K562 (cell line): ENCODE measurements around the gene GALNT9. TPM values are rescaled to one million over a fixed set of nuclear protein-coding genes. Genes with fewer than 3 reads are reported as not detected.

Source experiments
- ARHGAP35 ChIP-seq: fragments of 450-650 bp; IDR thresholded peaks from 2 replicates; pipeline ENCODE4 v1.6.1; 2018; ENCODE audit not compliant: partially characterized antibody
- EHMT2 ChIP-seq: fragments of 450-650 bp; IDR thresholded peaks from 2 replicates; pipeline ENCODE4 v1.6.1; 2018; ENCODE audit warnings: antibody characterized with exemption
- EP400 ChIP-seq: fragments of 450-650 bp; IDR thresholded peaks from 2 replicates; pipeline ENCODE4 v1.6.1; 2017; ENCODE audit warnings: antibody characterized with exemption, mild to moderate bottlenecking, moderate library complexity
- GABPB2 ChIP-seq: fragments of 250-450 bp; sonication (Bioruptor Pico); conservative IDR thresholded peaks from 2 replicates; pipeline ENCODE4 v1.5.1; 2021; ENCODE audit warnings: mild to moderate bottlenecking
- ILF3 ChIP-seq: fragments of 450-650 bp; IDR thresholded peaks from 2 replicates; pipeline ENCODE4 v1.6.1; 2018; ENCODE audit warnings: antibody characterized with exemption, mild to moderate bottlenecking, moderate library complexity, borderline replicate concordance
- KLF1 ChIP-seq: fragments of 450-650 bp; IDR thresholded peaks from 2 replicates; pipeline ENCODE4 v1.6.1; 2016; ENCODE audit warnings: missing genetic modification characterization, missing compliant biosample characterization
- MAZ ChIP-seq, 2 experiments: fragments of 450-650 bp in 1 of 2; sonication (generic) in 1 of 2; formaldehyde crosslinking; IDR thresholded peaks in 1 of 2; conservative IDR thresholded peaks in 1 of 2; 2 replicates each; pipeline versions ENCODE4 v1.4.0 to v1.5.0; 2020; ENCODE audit warnings: mild to moderate bottlenecking in 1 of 2, missing genetic modification reagents in 1 of 2
- NUFIP1 ChIP-seq: fragments of 450-650 bp; IDR thresholded peaks from 2 replicates; pipeline ENCODE4 v1.6.1; 2018; ENCODE audit not compliant: partially characterized antibody
- PHF21A ChIP-seq: fragments of 450-650 bp; IDR thresholded peaks from 2 replicates; pipeline ENCODE4 v1.6.1; 2017; ENCODE audit warnings: low read depth, borderline replicate concordance
- POLR2G ChIP-seq: fragments of 200-400 bp; formaldehyde crosslinking; IDR thresholded peaks from 2 replicates; pipeline ENCODE4 v1.6.1; 2017; ENCODE audit warnings: low read depth, mild to moderate bottlenecking, antibody characterized with exemption, low read length, moderate library complexity
- RNF2 ChIP-seq: sonication (generic); IDR thresholded peaks from 2 replicates; pipeline ENCODE4 v1.6.1; 2016
- STAT5B ChIP-seq: fragments of 250-450 bp; sonication (Bioruptor Pico); IDR thresholded peaks from 2 replicates; pipeline ENCODE4 v1.8.0; 2021; ENCODE audit warnings: mild to moderate bottlenecking, inconsistent platforms
- TFAM ChIP-seq: fragments of 250-450 bp; sonication (Bioruptor Pico); conservative IDR thresholded peaks from 2 replicates; pipeline ENCODE4 v1.5.0; 2021; ENCODE audit warnings: mild to moderate bottlenecking, moderate library complexity
- TRIM25 ChIP-seq: fragments of 450-650 bp; IDR thresholded peaks from 2 replicates; pipeline ENCODE4 v1.7.0; 2016; ENCODE audit warnings: borderline replicate concordance
- ZBTB26 ChIP-seq: fragments of 450-650 bp; formaldehyde crosslinking; IDR thresholded peaks from 2 replicates; pipeline ENCODE4 v1.4.0; 2022; ENCODE audit warnings: missing genetic modification characterization
- ZFX ChIP-seq: sonication (generic); formaldehyde crosslinking; IDR thresholded peaks from 2 replicates; pipeline ENCODE4 v1.8.0; 2022; ENCODE audit warnings: mild to moderate bottlenecking, missing genetic modification reagents, moderate library complexity
- ZNF263 ChIP-seq: sonication (generic); formaldehyde crosslinking; IDR thresholded peaks from 2 replicates; pipeline ENCODE4 v1.8.0; 2022; ENCODE audit warnings: mild to moderate bottlenecking, missing genetic modification reagents, borderline replicate concordance
- ZNF609 ChIP-seq: sonication (generic); formaldehyde crosslinking; IDR thresholded peaks from 2 replicates; pipeline ENCODE4 v1.8.1; 2023; ENCODE audit warnings: missing genetic modification reagents, mild to moderate bottlenecking, borderline replicate concordance
- ZNF699 ChIP-seq: fragments of 250-450 bp; sonication (Bioruptor Pico); IDR thresholded peaks from 2 replicates; pipeline ENCODE4 v1.8.0; 2021; ENCODE audit warnings: mild to moderate bottlenecking, moderate library complexity; ENCODE audit not compliant: insufficient replicate concordance
- polyA plus RNA-seq, 8 experiments: library from polyadenylated mRNA; depleted of rRNA in 4 of 8; stranded (reverse) in 5 of 8; unstranded in 3 of 8; fragments of >200 nt; fragmentation: Nextera tagmentation in 2 of 8; fragmentation: Illumina TruSeq in 1 of 8; extraction: Ambion mirVana in 2 of 8; extraction: Trizol in 1 of 8; gene quantifications; 2 replicates each; pipeline versions ENCODE4 v1.2.1 to v1.2.3, GENCODE V29; 2011 to 2014; ENCODE audit warnings: inconsistent platforms in 1 of 8, missing spikeins in 1 of 8
- total RNA-seq, 7 experiments: library from RNA; depleted of rRNA in 6 of 7; stranded (reverse); fragments of >200 nt in 6 of 7; fragmentation: Illumina TruSeq in 2 of 7; extraction: Trizol in 2 of 7; gene quantifications; 2 replicates each; pipeline versions ENCODE4 v1.2.1 to v1.2.3, GENCODE V29; 2011 to 2021; ENCODE audit warnings: low replicate concordance in 1 of 7
- TF ChIP-seq, protein P1 (sequence below): fragments of 450-650 bp; IDR thresholded peaks from 2 replicates; pipeline ENCODE4 v1.6.1; 2016

The GALNT9 gene
- total and polyA plus RNA-seq, 9 of the 15 experiments (the other 6 are each of a cell fraction or from before 2014, with no cell fraction given), result not detected

GRCh38 chr12:132189378-132190011, 139.9 kb downstream of the GALNT9 start (continued):
- TF ChIP-seq MAZ (CRISPR knock-in tag; conservative IDR thresholded peaks at IDR 0.05 in 1 of 2, IDR thresholded peaks at IDR 0.05 in 1 of 2), result peak; percentile 88 to 98
- TF ChIP-seq, protein P1, sequence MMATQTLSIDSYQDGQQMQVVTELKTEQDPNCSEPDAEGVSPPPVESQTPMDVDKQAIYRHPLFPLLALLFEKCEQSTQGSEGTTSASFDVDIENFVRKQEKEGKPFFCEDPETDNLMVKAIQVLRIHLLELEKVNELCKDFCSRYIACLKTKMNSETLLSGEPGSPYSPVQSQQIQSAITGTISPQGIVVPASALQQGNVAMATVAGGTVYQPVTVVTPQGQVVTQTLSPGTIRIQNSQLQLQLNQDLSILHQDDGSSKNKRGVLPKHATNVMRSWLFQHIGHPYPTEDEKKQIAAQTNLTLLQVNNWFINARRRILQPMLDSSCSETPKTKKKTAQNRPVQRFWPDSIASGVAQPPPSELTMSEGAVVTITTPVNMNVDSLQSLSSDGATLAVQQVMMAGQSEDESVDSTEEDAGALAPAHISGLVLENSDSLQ, result no peak
- TF ChIP-seq EP400, result no peak
- TF ChIP-seq RNF2, result no peak
- 0 out of 2 replicates have a peak, but pooled peaks have one; percentile 37 for TF ChIP-seq ZNF263 (CRISPR knock-in tag)
- no peak for TF ChIP-seq PHF21A
- TF ChIP-seq GABPB2 (CRISPR knock-in tag), result no peak
- no peak for TF ChIP-seq STAT5B (CRISPR knock-in tag)
- no peak for TF ChIP-seq TRIM25
- 0 out of 2 replicates have a peak, but pooled peaks have one; percentile 15 for TF ChIP-seq KLF1 (tag)
- no peak for TF ChIP-seq NUFIP1
- 0 out of 2 replicates have a peak, but pooled peaks have one; percentile 39 for TF ChIP-seq ZNF609 (CRISPR knock-in tag)
- TF ChIP-seq POLR2G, result 0 out of 2 replicates have a peak, but pooled peaks have one; percentile 18
- TF ChIP-seq ARHGAP35, result no peak
- no peak for TF ChIP-seq ZFX
- no peak for TF ChIP-seq ILF3
- no peak for TF ChIP-seq ZBTB26
- TF ChIP-seq ZNF699, result no peak
- no peak for TF ChIP-seq EHMT2
- TF ChIP-seq TFAM (CRISPR knock-in tag), result no peak
